ENCODE measurements around the gene TUT4. TPM values are rescaled to one million over a fixed set of nuclear protein-coding genes. Genes with fewer than 3 reads are reported as not detected.
"Not testable (repeated sequence)": the region's sequence is repeated elsewhere in the genome, so short reads cannot be mapped to it uniquely, and the experiment has no call there.

The TUT4 gene
- total and polyA plus RNA-seq, 2 experiments from 2014 or later, result 14.9 to 18.9 TPM

DNA sequence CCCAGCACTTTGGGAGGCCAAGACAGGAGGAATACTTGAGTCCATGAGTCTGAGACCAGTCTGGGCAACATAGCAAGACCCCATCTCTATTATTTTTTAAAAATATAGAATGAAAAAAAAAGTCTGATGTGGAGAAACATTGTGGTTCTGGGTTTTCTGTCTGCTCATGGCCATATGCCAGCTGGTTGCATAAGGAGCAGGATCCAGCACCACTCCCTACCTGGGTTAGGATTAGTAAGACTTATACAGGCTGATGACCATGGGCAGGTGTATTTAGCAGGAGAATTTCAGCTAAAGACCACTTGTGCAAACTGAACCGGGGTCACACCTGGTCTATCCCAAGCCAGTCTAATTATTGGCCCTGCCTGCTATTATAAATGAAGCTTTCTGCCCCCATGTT is 32.6 kb upstream of the TUT4 start:
- no peak overlapping the region for H3K4me2 ChIP-seq (ENCODE audit: unreplicated experiment)
- DNase-seq, result no peak
- H3K27me3 ChIP-seq (replicated peaks; ENCODE audit: insufficient read depth), result peaks cover 23% of the 10 kb centered on the region
- in situ Hi-C loops (cut with MboI), result no loop called here
- no peaks in the 10 kb centered on the region for H3K9me3 ChIP-seq (ENCODE audit: low read depth)
- no peaks in the 10 kb centered on the region for H3F3A ChIP-seq (ENCODE audit: insufficient read depth)
- H3K4me1 ChIP-seq (ENCODE audit: insufficient read depth), result no peaks in the 10 kb centered on the region
- H3K27ac ChIP-seq, result no peak overlapping the region
- H3K9ac ChIP-seq, result no peak overlapping the region
- no peak overlapping the region for H3K4me3 ChIP-seq
- H2AFZ ChIP-seq, result no peak overlapping the region
- WGBS, 2 experiments (ENCODE audit: low coverage in 1 of 2, low lambda C conversion rate in 2 of 2, missing lambda C conversion rate in 2 of 2), result 6 to 13% methylated on average over 1 of the region's 1 CpG
- no peaks in the 10 kb centered on the region for H3K79me2 ChIP-seq (ENCODE audit: insufficient read depth)
- no peaks in the 10 kb centered on the region for H3K9me2 ChIP-seq (ENCODE audit: insufficient read depth)
- TF ChIP-seq EZH2phosphoT487 (IDR thresholded peaks at IDR 0.05; ENCODE audit: insufficient read depth, low read depth) (no peak), EZH2 (IDR thresholded peaks at IDR 0.05; ENCODE audit: insufficient read depth, poor library complexity, severe bottlenecking) (no peak)
- H4K20me1 ChIP-seq (ENCODE audit: insufficient read depth), result no peaks in the 10 kb centered on the region
- no peaks in the 10 kb centered on the region for H3K36me3 ChIP-seq (ENCODE audit: low read depth)

DNA sequence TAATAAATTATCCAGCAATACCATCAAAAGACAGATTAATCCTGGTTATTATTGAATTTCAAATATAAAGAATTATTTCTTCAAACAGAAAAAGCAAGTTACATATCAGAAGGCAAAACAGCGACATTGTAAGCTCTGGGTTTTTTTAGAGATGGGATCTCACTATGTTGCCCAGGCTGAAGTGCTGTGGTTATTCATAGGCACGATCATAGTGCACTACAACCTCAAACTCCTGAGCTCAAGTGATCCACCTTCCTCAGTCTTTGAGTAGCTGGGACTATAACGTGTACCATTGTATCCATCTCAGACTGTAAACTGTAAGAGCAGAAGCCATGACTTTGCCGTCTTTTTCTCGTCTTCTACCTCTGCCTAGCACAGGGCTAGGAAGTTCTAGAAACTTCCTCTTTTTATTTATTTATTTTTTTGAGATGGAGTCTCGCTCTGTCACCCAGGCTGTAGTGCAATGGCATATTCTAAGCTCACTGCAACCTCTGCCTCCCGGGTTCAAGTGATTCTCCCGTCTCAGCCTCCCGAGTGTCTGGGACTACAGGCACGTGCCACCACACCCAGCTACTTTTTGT is 29.3 kb upstream of the TUT4 start:
- Histone ChIP-seq H3F3A (ENCODE audit: insufficient read depth) (no peaks in the 10 kb centered on the region), H3K4me2 (ENCODE audit: unreplicated experiment) (no peak overlapping the region), H3K27ac (no peak overlapping the region), H3K4me1 (ENCODE audit: insufficient read depth) (no peaks in the 10 kb centered on the region), H2AFZ (no peak overlapping the region), H3K9me2 (ENCODE audit: insufficient read depth) (no peaks in the 10 kb centered on the region), H3K79me2 (ENCODE audit: insufficient read depth) (no peaks in the 10 kb centered on the region), H3K27me3 (replicated peaks; ENCODE audit: insufficient read depth) (peaks cover 23% of the 10 kb centered on the region), H3K9me3 (ENCODE audit: low read depth) (no peaks in the 10 kb centered on the region), H4K20me1 (ENCODE audit: insufficient read depth) (no peaks in the 10 kb centered on the region), H3K4me3 (no peak overlapping the region), H3K36me3 (ENCODE audit: low read depth) (no peaks in the 10 kb centered on the region), H3K9ac (no peak overlapping the region)
- TF ChIP-seq EZH2phosphoT487 (IDR thresholded peaks at IDR 0.05; ENCODE audit: insufficient read depth, low read depth) (no peak), EZH2 (IDR thresholded peaks at IDR 0.05; ENCODE audit: insufficient read depth, poor library complexity, severe bottlenecking) (no peak)
- 74 to 78% methylated on average over 10 of the region's 10 CpGs for WGBS, 2 experiments (ENCODE audit: low coverage in 1 of 2, low lambda C conversion rate in 2 of 2, missing lambda C conversion rate in 2 of 2)
- DNase-seq, result no peak
- in situ Hi-C loops (cut with MboI), result no loop called here

DNA sequence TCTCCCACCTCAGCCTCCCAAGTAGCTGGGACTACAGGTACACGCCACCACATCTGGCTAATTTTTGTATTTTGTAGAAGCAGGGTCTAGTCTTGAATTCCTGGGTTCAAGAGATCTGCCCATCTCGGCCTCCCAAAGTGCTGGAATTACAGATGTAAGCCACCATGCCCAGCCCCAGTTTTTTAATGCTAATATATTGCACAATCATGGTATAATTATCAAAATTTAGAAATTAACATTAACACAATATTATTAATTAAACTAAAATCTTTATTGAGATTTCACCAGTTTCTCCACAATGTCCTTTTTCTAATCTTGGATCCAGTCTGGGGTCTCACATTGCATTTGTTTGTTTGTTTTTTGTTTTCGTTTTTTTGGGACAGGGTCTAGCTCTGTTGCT is 27.4 kb upstream of the TUT4 start:
- H3F3A ChIP-seq (ENCODE audit: insufficient read depth), result peaks cover 1% of the 10 kb centered on the region
- no peak overlapping the region for H3K9ac ChIP-seq
- in situ Hi-C loops (cut with MboI), result no loop called here
- H3K4me3 ChIP-seq, result no peak overlapping the region
- no peaks in the 10 kb centered on the region for H4K20me1 ChIP-seq (ENCODE audit: insufficient read depth)
- TF ChIP-seq EZH2phosphoT487 (IDR thresholded peaks at IDR 0.05; ENCODE audit: insufficient read depth, low read depth) (no peak), EZH2 (IDR thresholded peaks at IDR 0.05; ENCODE audit: insufficient read depth, poor library complexity, severe bottlenecking) (no peak)
- no peaks in the 10 kb centered on the region for H3K9me2 ChIP-seq (ENCODE audit: insufficient read depth)
- no peak for DNase-seq
- H3K9me3 ChIP-seq (ENCODE audit: low read depth), result no peaks in the 10 kb centered on the region
- H2AFZ ChIP-seq, result no peak overlapping the region
- no peaks in the 10 kb centered on the region for H3K36me3 ChIP-seq (ENCODE audit: low read depth)
- H3K27me3 ChIP-seq (replicated peaks; ENCODE audit: insufficient read depth), result peaks cover 16% of the 10 kb centered on the region
- H3K79me2 ChIP-seq (ENCODE audit: insufficient read depth), result no peaks in the 10 kb centered on the region
- no peak overlapping the region for H3K27ac ChIP-seq
- 34 to 36% methylated on average over 3 of the region's 3 CpGs for WGBS, 2 experiments (ENCODE audit: low coverage in 1 of 2, low lambda C conversion rate in 2 of 2, missing lambda C conversion rate in 2 of 2)
- H3K4me2 ChIP-seq (ENCODE audit: unreplicated experiment), result no peak overlapping the region
- H3K4me1 ChIP-seq (ENCODE audit: insufficient read depth), result peaks cover 1% of the 10 kb centered on the region; the same call in 1 of the 2 replicates

DNA sequence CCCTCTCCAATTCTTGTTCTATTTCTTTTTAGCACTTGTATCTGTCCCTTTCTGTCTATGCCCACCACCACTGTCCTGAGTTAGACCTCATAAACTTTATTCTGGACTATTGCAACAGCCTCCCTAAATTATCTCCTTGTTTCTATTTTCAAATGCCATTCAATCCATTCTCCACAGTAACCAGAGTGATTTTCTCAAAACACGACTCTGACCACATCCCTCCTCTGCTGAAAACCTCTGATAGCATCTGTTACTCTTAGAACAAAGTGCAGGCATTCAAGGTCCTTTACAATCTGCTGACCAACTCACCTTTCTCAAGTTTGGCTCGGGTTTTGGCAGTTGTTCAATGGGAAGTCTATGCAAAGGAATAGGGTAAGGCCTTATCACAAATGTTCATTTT is 26.5 kb upstream of the TUT4 start:
- in situ Hi-C loops (cut with MboI), result no loop called here
- DNase-seq, result no peak

DNA sequence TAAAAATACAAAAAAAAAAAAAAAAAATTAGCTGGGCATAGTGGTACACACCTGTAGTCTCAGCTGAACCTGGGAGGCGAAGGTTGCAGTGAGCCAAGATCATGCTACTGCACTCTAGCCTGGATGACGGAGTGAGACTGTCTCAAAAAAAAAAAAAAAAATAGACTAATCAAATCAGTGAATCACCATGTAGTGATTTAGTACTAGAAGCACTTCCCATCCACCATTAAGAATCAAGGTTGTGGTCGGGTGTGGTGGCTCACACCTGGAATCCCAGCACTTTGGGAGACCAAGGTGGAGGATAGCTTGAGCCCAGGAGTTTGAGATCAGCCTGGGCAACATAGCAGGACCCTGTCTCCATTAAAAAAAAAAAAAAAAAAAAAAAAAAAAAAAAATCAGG is 25.2 kb upstream of the TUT4 start:
- Histone ChIP-seq H3K27me3 (replicated peaks; ENCODE audit: insufficient read depth) (peaks cover 11% of the 10 kb centered on the region), H3K4me1 (ENCODE audit: insufficient read depth) (peaks cover 13% of the 10 kb centered on the region), H3F3A (ENCODE audit: insufficient read depth) (peaks cover 15% of the 10 kb centered on the region)
- H4K20me1 ChIP-seq (ENCODE audit: insufficient read depth); H3K79me2 ChIP-seq (ENCODE audit: insufficient read depth); H3K9me2 ChIP-seq (ENCODE audit: insufficient read depth); H3K4me2 ChIP-seq (ENCODE audit: unreplicated experiment); H2AFZ ChIP-seq; in situ Hi-C loops (cut with MboI); H3K27ac ChIP-seq; H3K9ac ChIP-seq; DNase-seq; H3K4me3 ChIP-seq; H3K36me3 ChIP-seq (ENCODE audit: low read depth); H3K9me3 ChIP-seq (ENCODE audit: low read depth): not testable (repeated sequence)
- WGBS, 2 experiments (ENCODE audit: low coverage in 1 of 2, low lambda C conversion rate in 2 of 2, missing lambda C conversion rate in 2 of 2), result 88 to 89% methylated on average over 3 of the region's 3 CpGs

More for the DNA sequence above, 26.5 kb upstream of the TUT4 start:
- H3K4me3 ChIP-seq, result no peak overlapping the region
- H3K79me2 ChIP-seq (ENCODE audit: insufficient read depth), result no peaks in the 10 kb centered on the region
- peaks cover 12% of the 10 kb centered on the region for H3K27me3 ChIP-seq (replicated peaks; ENCODE audit: insufficient read depth)
- H4K20me1 ChIP-seq (ENCODE audit: insufficient read depth), result no peaks in the 10 kb centered on the region
- no peaks in the 10 kb centered on the region for H3K9me2 ChIP-seq (ENCODE audit: insufficient read depth)
- no peaks in the 10 kb centered on the region for H3K36me3 ChIP-seq (ENCODE audit: low read depth)
- H3K9me3 ChIP-seq (ENCODE audit: low read depth), result no peaks in the 10 kb centered on the region
- H3K9ac ChIP-seq, result no peak overlapping the region
- 27 to 40% methylated on average over 2 of the region's 2 CpGs for WGBS, 2 experiments (ENCODE audit: low coverage in 1 of 2, low lambda C conversion rate in 2 of 2, missing lambda C conversion rate in 2 of 2)
- no peak overlapping the region for H3K4me2 ChIP-seq (ENCODE audit: unreplicated experiment)
- H3K27ac ChIP-seq, result no peak overlapping the region
- H3K4me1 ChIP-seq (ENCODE audit: insufficient read depth), result peaks cover 8% of the 10 kb centered on the region
- H3F3A ChIP-seq (ENCODE audit: insufficient read depth), result peaks cover 9% of the 10 kb centered on the region
- TF ChIP-seq EZH2phosphoT487 (IDR thresholded peaks at IDR 0.05; ENCODE audit: insufficient read depth, low read depth) (no peak), EZH2 (IDR thresholded peaks at IDR 0.05; ENCODE audit: insufficient read depth, poor library complexity, severe bottlenecking) (no peak)
- no peak overlapping the region for H2AFZ ChIP-seq
